Panc1 (cell line): ENCODE results near the gene ABCA1.

Experiments
- SIN3A ChIP-seq: IDR thresholded peaks from 2 replicates; pipeline ENCODE4 v1.6.1; 2012; ENCODE audit warnings: low read depth, mild to moderate bottlenecking, low read length, moderate library complexity, borderline replicate concordance; ENCODE audit not compliant: insufficient read depth
- TCF7L2 ChIP-seq: IDR thresholded peaks from 2 replicates; pipeline ENCODE4 v1.6.1; 2011; ENCODE audit warnings: mild to moderate bottlenecking, low read depth, low read length, inconsistent platforms
- TF ChIP-seq, protein P1 (sequence below): fragments of 450-650 bp; IDR thresholded peaks from 2 replicates; pipeline ENCODE4 v1.5.1; 2017; ENCODE audit warnings: mild to moderate bottlenecking

DNA sequence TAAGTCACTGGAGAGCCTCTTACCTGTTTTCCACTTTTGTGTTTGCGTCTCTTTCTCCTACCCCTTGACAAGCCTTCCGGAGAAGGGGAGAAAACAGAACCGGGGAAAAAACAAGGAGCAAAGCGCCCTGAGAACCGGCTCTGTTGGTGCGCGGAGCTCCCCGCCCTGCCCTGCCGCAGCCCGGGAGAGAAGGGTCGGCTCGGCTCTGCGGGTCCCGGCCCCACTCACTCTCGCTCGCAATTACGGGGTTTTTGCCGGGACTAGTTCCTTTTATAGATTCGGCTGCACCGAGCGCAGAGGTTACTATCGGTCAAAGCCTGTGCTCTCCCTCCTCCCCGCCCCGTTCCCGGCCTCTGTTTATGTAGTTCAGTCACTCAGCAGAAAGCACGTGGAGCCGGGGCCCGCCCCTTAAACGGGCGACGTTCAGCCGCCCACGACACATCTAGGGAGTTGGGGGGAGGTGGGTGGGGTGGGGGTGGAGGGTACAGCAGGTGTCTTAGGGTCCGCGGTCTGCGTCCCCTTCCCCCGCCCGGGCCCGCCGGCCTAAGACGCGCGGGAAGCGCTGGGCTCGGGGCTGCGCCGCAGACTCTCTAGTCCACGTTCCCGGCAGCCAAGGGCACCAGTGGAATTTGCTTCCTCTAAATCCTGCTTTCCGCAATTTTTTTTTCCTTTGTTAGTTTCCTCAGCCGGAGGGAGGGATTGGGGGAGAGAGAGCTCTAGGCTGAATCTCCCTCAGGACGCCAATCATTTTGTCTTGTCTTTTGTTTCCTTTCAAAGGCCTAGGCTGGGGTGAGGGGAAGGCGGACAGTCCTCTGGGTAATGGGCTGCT is at the start of gene ABCA1:
- TF ChIP-seq, protein P1, sequence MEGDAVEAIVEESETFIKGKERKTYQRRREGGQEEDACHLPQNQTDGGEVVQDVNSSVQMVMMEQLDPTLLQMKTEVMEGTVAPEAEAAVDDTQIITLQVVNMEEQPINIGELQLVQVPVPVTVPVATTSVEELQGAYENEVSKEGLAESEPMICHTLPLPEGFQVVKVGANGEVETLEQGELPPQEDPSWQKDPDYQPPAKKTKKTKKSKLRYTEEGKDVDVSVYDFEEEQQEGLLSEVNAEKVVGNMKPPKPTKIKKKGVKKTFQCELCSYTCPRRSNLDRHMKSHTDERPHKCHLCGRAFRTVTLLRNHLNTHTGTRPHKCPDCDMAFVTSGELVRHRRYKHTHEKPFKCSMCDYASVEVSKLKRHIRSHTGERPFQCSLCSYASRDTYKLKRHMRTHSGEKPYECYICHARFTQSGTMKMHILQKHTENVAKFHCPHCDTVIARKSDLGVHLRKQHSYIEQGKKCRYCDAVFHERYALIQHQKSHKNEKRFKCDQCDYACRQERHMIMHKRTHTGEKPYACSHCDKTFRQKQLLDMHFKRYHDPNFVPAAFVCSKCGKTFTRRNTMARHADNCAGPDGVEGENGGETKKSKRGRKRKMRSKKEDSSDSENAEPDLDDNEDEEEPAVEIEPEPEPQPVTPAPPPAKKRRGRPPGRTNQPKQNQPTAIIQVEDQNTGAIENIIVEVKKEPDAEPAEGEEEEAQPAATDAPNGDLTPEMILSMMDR = no peak
- TF ChIP-seq TCF7L2 = no peak
- no peak for TF ChIP-seq SIN3A
